Measurements from ENCODE around the gene EZR. TPM values are rescaled to one million over a fixed set of nuclear protein-coding genes. Genes with fewer than 3 reads are reported as not detected.

The EZR gene
- total RNA-seq, 2 donors from 2014 or later: 76.8 to 103 TPM

DNA sequence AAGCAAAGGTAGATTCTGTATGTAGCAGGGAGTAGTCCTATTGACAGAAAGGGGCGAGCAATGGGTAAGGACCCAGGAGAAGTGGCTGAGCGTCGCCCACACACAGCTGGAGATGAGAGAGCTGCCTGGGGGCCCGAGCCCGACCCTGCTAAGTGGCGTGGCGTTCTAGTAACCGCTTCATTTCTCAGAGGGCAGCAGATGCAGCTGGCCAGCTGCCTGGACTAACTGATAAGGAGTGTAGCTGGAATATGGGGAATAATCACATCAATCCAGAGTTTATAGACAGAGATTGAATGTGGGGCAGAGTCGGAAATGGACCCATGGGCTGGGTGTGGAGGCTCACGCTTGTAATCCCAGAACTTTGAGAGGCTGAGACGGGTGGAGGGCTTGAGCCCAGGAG, 64.4 kb downstream of the EZR start:
- TF ChIP-seq, protein P1, sequence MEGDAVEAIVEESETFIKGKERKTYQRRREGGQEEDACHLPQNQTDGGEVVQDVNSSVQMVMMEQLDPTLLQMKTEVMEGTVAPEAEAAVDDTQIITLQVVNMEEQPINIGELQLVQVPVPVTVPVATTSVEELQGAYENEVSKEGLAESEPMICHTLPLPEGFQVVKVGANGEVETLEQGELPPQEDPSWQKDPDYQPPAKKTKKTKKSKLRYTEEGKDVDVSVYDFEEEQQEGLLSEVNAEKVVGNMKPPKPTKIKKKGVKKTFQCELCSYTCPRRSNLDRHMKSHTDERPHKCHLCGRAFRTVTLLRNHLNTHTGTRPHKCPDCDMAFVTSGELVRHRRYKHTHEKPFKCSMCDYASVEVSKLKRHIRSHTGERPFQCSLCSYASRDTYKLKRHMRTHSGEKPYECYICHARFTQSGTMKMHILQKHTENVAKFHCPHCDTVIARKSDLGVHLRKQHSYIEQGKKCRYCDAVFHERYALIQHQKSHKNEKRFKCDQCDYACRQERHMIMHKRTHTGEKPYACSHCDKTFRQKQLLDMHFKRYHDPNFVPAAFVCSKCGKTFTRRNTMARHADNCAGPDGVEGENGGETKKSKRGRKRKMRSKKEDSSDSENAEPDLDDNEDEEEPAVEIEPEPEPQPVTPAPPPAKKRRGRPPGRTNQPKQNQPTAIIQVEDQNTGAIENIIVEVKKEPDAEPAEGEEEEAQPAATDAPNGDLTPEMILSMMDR (IDR thresholded peaks at IDR 0.05): no peak
- no peak for TF ChIP-seq POLR2A (IDR thresholded peaks at IDR 0.05)
- Histone ChIP-seq H3K4me3 (no peak overlapping the region), H3K36me3 (replicated peaks in 1 of 2; ENCODE audit: insufficient read depth in 1 of 2, low read depth in 2 of 2) (no peaks in the 10 kb centered on the region), H3K9me3 (no peaks in the 10 kb centered on the region), H3K4me1 (peaks cover 17% of the 10 kb centered on the region), H3K27me3 (no peaks in the 10 kb centered on the region), H3K27ac (no peak overlapping the region)
- intact Hi-C loops (cut with DNase I): no loop called here
- ATAC-seq: no peak
- no peak for DNase-seq
- 66 to 80% methylated on average over 11 of the region's 11 CpGs for WGBS, 2 donors

DNA sequence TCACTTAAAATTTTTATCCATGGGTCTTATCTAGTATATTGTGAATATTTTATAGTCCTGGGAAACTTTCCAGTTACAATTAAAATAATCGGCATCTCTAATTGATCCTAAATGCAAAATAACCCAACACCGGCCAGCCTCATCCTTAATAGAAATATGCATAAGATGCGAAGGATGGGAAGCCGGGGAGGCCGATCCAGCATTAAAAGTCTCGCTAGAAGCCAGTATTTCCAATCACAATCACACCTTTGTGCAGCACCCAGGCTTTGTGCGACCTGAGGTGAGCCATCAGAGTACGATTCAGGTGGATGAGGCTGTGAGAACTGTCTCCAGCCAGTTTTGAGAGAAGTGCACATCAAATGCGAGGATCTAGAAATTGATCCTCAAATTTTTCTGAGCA, 65.4 kb downstream of the EZR start:
- ATAC-seq: no peak
- TF ChIP-seq, protein P1 (IDR thresholded peaks at IDR 0.05): no peak
- TF ChIP-seq POLR2A (IDR thresholded peaks at IDR 0.05): no peak
- H3K4me3 ChIP-seq: no peak overlapping the region
- intact Hi-C loops (cut with DNase I): no loop called here
- H3K27ac ChIP-seq: no peak overlapping the region
- no peaks in the 10 kb centered on the region for H3K9me3 ChIP-seq
- no peaks in the 10 kb centered on the region for H3K36me3 ChIP-seq (replicated peaks in 1 of 2; ENCODE audit: insufficient read depth in 1 of 2, low read depth in 2 of 2)
- DNase-seq: no peak
- 89 to 95% methylated on average over 9 of the region's 9 CpGs for WGBS, 2 donors
- H3K27me3 ChIP-seq: no peaks in the 10 kb centered on the region
- H3K4me1 ChIP-seq: peaks cover 17% of the 10 kb centered on the region

DNA sequence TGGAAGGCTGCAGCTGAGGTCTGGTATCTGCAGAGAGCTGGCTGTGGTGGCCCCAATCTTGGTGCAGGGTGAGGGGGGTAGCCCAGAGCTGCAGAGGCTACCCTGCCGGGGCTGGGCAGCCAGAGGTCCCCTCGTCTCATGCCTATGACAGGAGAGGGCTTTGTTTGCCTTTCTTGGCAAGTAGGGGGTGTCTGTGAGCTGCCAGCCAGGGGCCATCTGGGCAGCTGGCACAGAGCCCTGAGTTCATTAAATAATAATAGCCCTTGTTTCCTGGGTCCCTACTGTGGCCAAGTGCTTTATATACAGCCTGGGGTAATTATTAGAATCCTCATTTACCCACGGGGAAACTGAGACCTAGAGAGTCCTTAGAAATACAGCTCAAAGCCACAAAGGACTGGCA, 66.6 kb downstream of the EZR start:
- Histone ChIP-seq H3K27ac (peak overlapping the region in 1 of 4 donors; percentile 34), H3K4me3 (no peak overlapping the region), H3K4me1 (peaks cover 17% of the 10 kb centered on the region), H3K9me3 (no peaks in the 10 kb centered on the region), H3K36me3 (replicated peaks in 1 of 2; ENCODE audit: insufficient read depth in 1 of 2, low read depth in 2 of 2) (no peaks in the 10 kb centered on the region), H3K27me3 (no peaks in the 10 kb centered on the region)
- DNase-seq (peak; percentile 48 to 83 (median 65)), ATAC-seq (peak; percentile 61)
- WGBS, 2 donors: 2 to 12% methylated on average over 3 of the region's 3 CpGs
- intact Hi-C loops (cut with DNase I): no loop called here
- TF ChIP-seq, protein P1 (IDR thresholded peaks at IDR 0.05): peak in 4 of 7 experiments; percentile 26 to 52 (median 40)
- no peak for TF ChIP-seq POLR2A (IDR thresholded peaks at IDR 0.05)

DNA sequence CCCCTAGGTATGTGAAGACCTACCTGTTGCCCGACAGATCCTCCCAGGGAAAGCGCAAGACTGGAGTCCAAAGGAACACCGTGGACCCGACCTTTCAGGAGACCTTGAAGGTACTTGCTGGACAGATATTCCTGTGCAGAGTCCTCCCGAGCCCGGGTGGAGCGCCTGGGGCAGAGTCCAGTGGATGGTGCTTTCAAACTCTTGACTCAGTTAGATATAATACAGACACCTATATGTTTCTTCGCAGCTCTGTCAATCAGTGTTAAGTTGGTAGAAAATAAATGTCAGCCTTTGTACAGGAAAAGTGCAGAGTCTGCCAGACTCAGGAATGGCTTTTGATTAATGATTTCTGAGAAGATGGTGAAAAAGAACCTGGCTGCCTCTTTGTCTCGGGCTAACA, 67.2 kb downstream of the EZR start:
- ATAC-seq (peak; percentile 40), DNase-seq (peak in 1 of 4 donors; percentile 41)
- WGBS, 2 donors: 12 to 28% methylated on average over 9 of the region's 9 CpGs
- Histone ChIP-seq H3K4me3 (no peak overlapping the region), H3K27ac (peak overlapping the region in 2 of 4 donors; percentile 21 to 34), H3K36me3 (replicated peaks in 1 of 2; ENCODE audit: insufficient read depth in 1 of 2, low read depth in 2 of 2) (no peaks in the 10 kb centered on the region), H3K27me3 (no peaks in the 10 kb centered on the region), H3K9me3 (no peaks in the 10 kb centered on the region), H3K4me1 (peaks cover 17% of the 10 kb centered on the region)
- intact Hi-C loops (cut with DNase I): no loop called here
- TF ChIP-seq, protein P1 (IDR thresholded peaks at IDR 0.05): no peak
- TF ChIP-seq POLR2A (IDR thresholded peaks at IDR 0.05): no peak

DNA sequence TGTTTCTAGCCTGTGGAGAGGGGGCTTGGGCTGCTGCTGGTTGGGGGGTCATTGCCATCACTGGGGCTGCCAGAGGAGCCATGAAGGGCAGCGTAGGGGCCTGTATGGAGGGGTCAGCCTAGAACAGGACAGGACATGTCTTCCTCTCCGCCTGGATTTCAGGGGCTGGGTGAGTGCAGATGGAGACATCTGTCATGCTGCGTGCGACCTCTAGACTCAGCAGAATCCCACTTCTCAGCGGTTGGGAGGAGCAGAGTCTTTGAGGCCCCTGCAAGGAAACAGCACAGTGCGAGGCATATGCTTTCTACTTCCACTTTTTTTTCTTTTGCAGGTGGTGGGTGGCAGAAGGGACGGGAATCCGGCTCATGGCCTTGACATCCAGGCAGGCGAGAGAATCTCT, 67.9 kb downstream of the EZR start:
- H3K27ac ChIP-seq: no peak overlapping the region
- ATAC-seq: no peak
- TF ChIP-seq, protein P1 (IDR thresholded peaks at IDR 0.05): no peak
- no peak for TF ChIP-seq POLR2A (IDR thresholded peaks at IDR 0.05)
- no peaks in the 10 kb centered on the region for H3K9me3 ChIP-seq
- no peaks in the 10 kb centered on the region for H3K36me3 ChIP-seq (replicated peaks in 1 of 2; ENCODE audit: insufficient read depth in 1 of 2, low read depth in 2 of 2)
- no peak for DNase-seq
- WGBS, 2 donors: 85 to 87% methylated on average over 9 of the region's 9 CpGs
- H3K4me3 ChIP-seq: no peak overlapping the region
- intact Hi-C loops (cut with DNase I): no loop called here
- H3K27me3 ChIP-seq: no peaks in the 10 kb centered on the region
- peaks cover 17% of the 10 kb centered on the region for H3K4me1 ChIP-seq
